ENCODE results near the gene VGLL4.

VGLL4 gene

GRCh38 chr3:11552289-11553264 is 91.1 kb downstream of the VGLL4 start:
- Histone ChIP-seq H3K9ac (ENCODE audit: low read length) (no peak overlapping the region), H3K27ac (ENCODE audit: low read depth, low read length) (no peak overlapping the region), H3K9me3 (ENCODE audit: low read length) (no peaks in the 10 kb centered on the region), H3K27me3 (ENCODE audit: control insufficient read depth in 1 of 2, insufficient read depth in 2 of 2, low read length in 2 of 2) (no peaks in the 10 kb centered on the region), H3K4me1 (ENCODE audit: insufficient read depth, low read length) (peaks cover 43% of the 10 kb centered on the region), H3K36me3 (ENCODE audit: insufficient read depth, low read length) (peaks cover 5% of the 10 kb centered on the region), H3K4me3 (ENCODE audit: low read depth in 1 of 2, low read length in 2 of 2) (no peak overlapping the region)

- Histone ChIP-seq H3K4me1 (ENCODE audit: insufficient read depth, low read length) (peaks cover 31% of the 10 kb centered on the region), H3K36me3 (ENCODE audit: insufficient read depth, low read length) (peaks cover 5% of the 10 kb centered on the region), H3K9me3 (ENCODE audit: low read length) (no peaks in the 10 kb centered on the region), H3K27ac (ENCODE audit: low read depth, low read length) (no peak overlapping the region), H3K9ac (ENCODE audit: low read length) (no peak overlapping the region), H3K4me3 (ENCODE audit: low read depth in 1 of 2, low read length in 2 of 2) (no peak overlapping the region), H3K27me3 (ENCODE audit: control insufficient read depth in 1 of 2, insufficient read depth in 2 of 2, low read length in 2 of 2) (no peaks in the 10 kb centered on the region)
Observed at GRCh38 chr3:11551036-11551435, 92.7 kb downstream of the VGLL4 start.

- Histone ChIP-seq H3K27ac (ENCODE audit: low read depth, low read length) (no peak overlapping the region), H3K27me3 (ENCODE audit: control insufficient read depth in 1 of 2, insufficient read depth in 2 of 2, low read length in 2 of 2) (no peaks in the 10 kb centered on the region), H3K4me1 (ENCODE audit: insufficient read depth, low read length) (peaks cover 19% of the 10 kb centered on the region), H3K36me3 (ENCODE audit: insufficient read depth, low read length) (peaks cover 5% of the 10 kb centered on the region), H3K9ac (ENCODE audit: low read length) (no peak overlapping the region), H3K9me3 (ENCODE audit: low read length) (no peaks in the 10 kb centered on the region), H3K4me3 (ENCODE audit: low read depth in 1 of 2, low read length in 2 of 2) (no peak overlapping the region)
Observed at GRCh38 chr3:11549580-11550140, 94.1 kb downstream of the VGLL4 start.

- H3K9ac ChIP-seq (ENCODE audit: low read length) = no peak overlapping the region
- H3K27ac ChIP-seq (ENCODE audit: low read depth, low read length) = peak overlapping the region; percentile 32
- H3K4me1 ChIP-seq (ENCODE audit: insufficient read depth, low read length) = peaks cover 12% of the 10 kb centered on the region
- H3K9me3 ChIP-seq (ENCODE audit: low read length) = no peaks in the 10 kb centered on the region
- no peaks in the 10 kb centered on the region for H3K36me3 ChIP-seq (ENCODE audit: insufficient read depth, low read length)
- H3K4me3 ChIP-seq (ENCODE audit: low read depth in 1 of 2, low read length in 2 of 2) = no peak overlapping the region
- no peaks in the 10 kb centered on the region for H3K27me3 ChIP-seq (ENCODE audit: control insufficient read depth in 1 of 2, insufficient read depth in 2 of 2, low read length in 2 of 2)
Observed at GRCh38 chr3:11548721-11549131, 95.0 kb downstream of the VGLL4 start.

- Histone ChIP-seq H3K4me3 (ENCODE audit: low read depth in 1 of 2, low read length in 2 of 2) (no peak overlapping the region), H3K9me3 (ENCODE audit: low read length) (no peaks in the 10 kb centered on the region), H3K4me1 (ENCODE audit: insufficient read depth, low read length) (peaks cover 7% of the 10 kb centered on the region), H3K36me3 (ENCODE audit: insufficient read depth, low read length) (no peaks in the 10 kb centered on the region), H3K27me3 (ENCODE audit: control insufficient read depth in 1 of 2, insufficient read depth in 2 of 2, low read length in 2 of 2) (no peaks in the 10 kb centered on the region), H3K9ac (ENCODE audit: low read length) (no peak overlapping the region), H3K27ac (ENCODE audit: low read depth, low read length) (no peak overlapping the region)
Observed at GRCh38 chr3:11547498-11547897, 96.2 kb downstream of the VGLL4 start.

- Histone ChIP-seq H3K9me3 (ENCODE audit: low read length) (no peaks in the 10 kb centered on the region), H3K9ac (ENCODE audit: low read length) (no peak overlapping the region), H3K27me3 (ENCODE audit: control insufficient read depth in 1 of 2, insufficient read depth in 2 of 2, low read length in 2 of 2) (no peaks in the 10 kb centered on the region), H3K4me3 (ENCODE audit: low read depth in 1 of 2, low read length in 2 of 2) (no peak overlapping the region), H3K27ac (ENCODE audit: low read depth, low read length) (no peak overlapping the region), H3K36me3 (ENCODE audit: insufficient read depth, low read length) (no peaks in the 10 kb centered on the region), H3K4me1 (ENCODE audit: insufficient read depth, low read length) (peaks cover 14% of the 10 kb centered on the region)
Observed at GRCh38 chr3:11546657-11547302, 96.9 kb downstream of the VGLL4 start.

- Histone ChIP-seq H3K9ac (ENCODE audit: low read length) (no peak overlapping the region), H3K36me3 (ENCODE audit: insufficient read depth, low read length) (no peaks in the 10 kb centered on the region), H3K9me3 (ENCODE audit: low read length) (no peaks in the 10 kb centered on the region), H3K27ac (ENCODE audit: low read depth, low read length) (peak overlapping the region; percentile 58), H3K27me3 (ENCODE audit: control insufficient read depth in 1 of 2, insufficient read depth in 2 of 2, low read length in 2 of 2) (no peaks in the 10 kb centered on the region), H3K4me3 (ENCODE audit: low read depth in 1 of 2, low read length in 2 of 2) (no peak overlapping the region), H3K4me1 (ENCODE audit: insufficient read depth, low read length) (peaks cover 21% of the 10 kb centered on the region)
Observed at GRCh38 chr3:11545186-11545851, 98.4 kb downstream of the VGLL4 start.

GRCh38 chr3:11544412-11545181 is 99.1 kb downstream of the VGLL4 start:
- Histone ChIP-seq H3K27ac (ENCODE audit: low read depth, low read length) (no peak overlapping the region), H3K4me3 (ENCODE audit: low read depth in 1 of 2, low read length in 2 of 2) (no peak overlapping the region), H3K9me3 (ENCODE audit: low read length) (no peaks in the 10 kb centered on the region), H3K4me1 (ENCODE audit: insufficient read depth, low read length) (peaks cover 21% of the 10 kb centered on the region), H3K27me3 (ENCODE audit: control insufficient read depth in 1 of 2, insufficient read depth in 2 of 2, low read length in 2 of 2) (no peaks in the 10 kb centered on the region), H3K36me3 (ENCODE audit: insufficient read depth, low read length) (no peaks in the 10 kb centered on the region), H3K9ac (ENCODE audit: low read length) (no peak overlapping the region)

- Histone ChIP-seq H3K9me3 (ENCODE audit: low read length) (no peaks in the 10 kb centered on the region), H3K4me1 (ENCODE audit: insufficient read depth, low read length) (peaks cover 20% of the 10 kb centered on the region), H3K36me3 (ENCODE audit: insufficient read depth, low read length) (no peaks in the 10 kb centered on the region), H3K9ac (ENCODE audit: low read length) (no peak overlapping the region), H3K27ac (ENCODE audit: low read depth, low read length) (no peak overlapping the region), H3K4me3 (ENCODE audit: low read depth in 1 of 2, low read length in 2 of 2) (no peak overlapping the region), H3K27me3 (ENCODE audit: control insufficient read depth in 1 of 2, insufficient read depth in 2 of 2, low read length in 2 of 2) (no peaks in the 10 kb centered on the region)
Observed at GRCh38 chr3:11543948-11544387, 99.7 kb downstream of the VGLL4 start.

GRCh38 chr3:11543141-11543947 is 100.4 kb downstream of the VGLL4 start:
- no peak overlapping the region for H3K4me3 ChIP-seq (ENCODE audit: low read depth in 1 of 2, low read length in 2 of 2)
- no peaks in the 10 kb centered on the region for H3K36me3 ChIP-seq (ENCODE audit: insufficient read depth, low read length)
- H3K9ac ChIP-seq (ENCODE audit: low read length) = no peak overlapping the region
- no peaks in the 10 kb centered on the region for H3K9me3 ChIP-seq (ENCODE audit: low read length)
- no peaks in the 10 kb centered on the region for H3K27me3 ChIP-seq (ENCODE audit: control insufficient read depth in 1 of 2, insufficient read depth in 2 of 2, low read length in 2 of 2)
- no peak overlapping the region for H3K27ac ChIP-seq (ENCODE audit: low read depth, low read length)
- H3K4me1 ChIP-seq (ENCODE audit: insufficient read depth, low read length) = peaks cover 14% of the 10 kb centered on the region
